ENCODE measurements around the gene GPC5. TPM values are rescaled to one million over a fixed set of nuclear protein-coding genes. Genes with fewer than 3 reads are reported as not detected.

The GPC5 gene
- total and polyA plus RNA-seq, 9 donors = 0.10 to 1.5 (median 0.38) TPM

DNA sequence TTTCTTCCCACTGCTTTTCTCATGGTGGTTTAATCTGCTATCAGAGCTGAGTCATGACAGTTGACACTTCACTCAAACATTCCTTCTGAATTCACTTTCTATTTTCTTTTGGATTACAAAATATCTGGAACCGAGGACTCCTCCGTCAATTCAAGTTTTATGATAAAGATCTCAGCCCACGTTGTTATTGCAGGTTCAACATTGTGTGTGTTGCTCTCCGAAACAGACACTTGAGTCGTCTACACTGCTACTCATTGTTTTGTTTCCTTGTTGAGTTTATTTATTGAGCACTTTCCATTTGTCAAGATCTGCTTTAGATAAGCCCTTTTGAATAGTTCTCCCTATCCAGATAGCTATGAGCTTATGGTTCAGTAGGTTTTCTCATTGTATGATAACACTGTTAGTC is 1192.1 kb downstream of the GPC5 start:
- no peaks in the 10 kb centered on the region for H3K36me3 ChIP-seq
- intact Hi-C loops (cut with DNase I) = no loop called here
- DNase-seq = no peak
- no peak for TF ChIP-seq POLR2A (IDR thresholded peaks at IDR 0.05)
- TF ChIP-seq, protein P1, sequence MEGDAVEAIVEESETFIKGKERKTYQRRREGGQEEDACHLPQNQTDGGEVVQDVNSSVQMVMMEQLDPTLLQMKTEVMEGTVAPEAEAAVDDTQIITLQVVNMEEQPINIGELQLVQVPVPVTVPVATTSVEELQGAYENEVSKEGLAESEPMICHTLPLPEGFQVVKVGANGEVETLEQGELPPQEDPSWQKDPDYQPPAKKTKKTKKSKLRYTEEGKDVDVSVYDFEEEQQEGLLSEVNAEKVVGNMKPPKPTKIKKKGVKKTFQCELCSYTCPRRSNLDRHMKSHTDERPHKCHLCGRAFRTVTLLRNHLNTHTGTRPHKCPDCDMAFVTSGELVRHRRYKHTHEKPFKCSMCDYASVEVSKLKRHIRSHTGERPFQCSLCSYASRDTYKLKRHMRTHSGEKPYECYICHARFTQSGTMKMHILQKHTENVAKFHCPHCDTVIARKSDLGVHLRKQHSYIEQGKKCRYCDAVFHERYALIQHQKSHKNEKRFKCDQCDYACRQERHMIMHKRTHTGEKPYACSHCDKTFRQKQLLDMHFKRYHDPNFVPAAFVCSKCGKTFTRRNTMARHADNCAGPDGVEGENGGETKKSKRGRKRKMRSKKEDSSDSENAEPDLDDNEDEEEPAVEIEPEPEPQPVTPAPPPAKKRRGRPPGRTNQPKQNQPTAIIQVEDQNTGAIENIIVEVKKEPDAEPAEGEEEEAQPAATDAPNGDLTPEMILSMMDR (IDR thresholded peaks at IDR 0.05) = no peak
- TF ChIP-seq EP300 (IDR thresholded peaks at IDR 0.05) = no peak
- 59 to 66% (median 59%) methylated on average over 5 of the region's 5 CpGs for WGBS, 3 donors
- no peak overlapping the region for H3K27ac ChIP-seq
- no peaks in the 10 kb centered on the region for H3K27me3 ChIP-seq
- H3K4me1 ChIP-seq (ENCODE audit: insufficient read depth) = no peaks in the 10 kb centered on the region
- no peak overlapping the region for H3K4me3 ChIP-seq
- no peaks in the 10 kb centered on the region for H3K9me3 ChIP-seq

DNA sequence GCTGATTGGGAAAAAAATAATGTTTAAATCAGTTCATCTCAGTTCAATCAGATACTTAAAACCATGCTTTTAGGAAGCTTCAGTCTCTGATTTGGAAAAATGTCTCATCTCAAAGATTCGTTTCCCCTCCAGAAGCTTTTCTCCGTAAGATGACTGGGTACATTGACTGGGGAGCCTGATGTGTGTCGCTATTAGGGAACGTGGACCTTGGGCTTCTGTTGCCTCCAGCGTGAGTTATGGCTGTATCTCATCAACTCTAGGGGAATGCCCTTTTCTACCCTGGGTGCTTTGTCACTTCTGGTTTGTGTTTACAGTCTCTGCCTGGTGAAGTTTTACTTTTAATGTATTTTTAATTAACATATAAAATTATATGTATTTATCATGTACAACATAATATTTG is 1192.7 kb downstream of the GPC5 start:
- Histone ChIP-seq H3K27me3 (no peaks in the 10 kb centered on the region), H3K27ac (no peak overlapping the region), H3K4me3 (no peak overlapping the region), H3K36me3 (no peaks in the 10 kb centered on the region), H3K9me3 (no peaks in the 10 kb centered on the region), H3K4me1 (ENCODE audit: insufficient read depth) (no peaks in the 10 kb centered on the region)
- no peak for DNase-seq
- TF ChIP-seq POLR2A (IDR thresholded peaks at IDR 0.05) (no peak), EP300 (IDR thresholded peaks at IDR 0.05) (no peak)
- TF ChIP-seq, protein P1 (IDR thresholded peaks at IDR 0.05) = no peak
- intact Hi-C loops (cut with DNase I) = no loop called here
- 64 to 74% (median 67%) methylated on average over 5 of the region's 5 CpGs for WGBS, 3 donors

DNA sequence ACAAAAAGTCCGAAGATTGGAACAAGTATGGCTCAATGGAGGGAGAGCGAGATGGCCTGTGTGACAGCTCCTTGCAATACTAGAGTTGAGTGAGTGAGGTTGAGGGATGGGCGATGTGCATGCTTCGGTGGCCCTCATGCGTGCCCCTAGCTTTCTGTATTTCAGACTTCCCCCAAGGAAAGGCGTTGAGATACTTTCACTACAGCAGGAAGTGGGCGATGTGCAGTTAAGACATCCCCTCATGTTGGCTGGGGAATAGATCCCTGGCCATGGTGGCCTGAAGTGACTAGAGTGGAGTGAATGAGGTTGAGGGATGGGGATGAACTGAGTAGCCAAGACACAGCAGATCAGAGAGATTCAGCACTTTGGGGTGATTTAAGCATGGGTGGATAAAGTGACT is 1194.3 kb downstream of the GPC5 start:
- DNase-seq = no peak
- Histone ChIP-seq H3K4me1 (ENCODE audit: insufficient read depth) (no peaks in the 10 kb centered on the region), H3K4me3 (no peak overlapping the region), H3K36me3 (no peaks in the 10 kb centered on the region), H3K27ac (no peak overlapping the region), H3K9me3 (no peaks in the 10 kb centered on the region), H3K27me3 (no peaks in the 10 kb centered on the region)
- WGBS, 3 donors = 84 to 93% (median 87%) methylated on average over 7 of the region's 7 CpGs
- intact Hi-C loops (cut with DNase I) = no loop called here
- no peak for TF ChIP-seq POLR2A (IDR thresholded peaks at IDR 0.05)
- no peak for TF ChIP-seq EP300 (IDR thresholded peaks at IDR 0.05)
- TF ChIP-seq, protein P1 (IDR thresholded peaks at IDR 0.05) = no peak

DNA sequence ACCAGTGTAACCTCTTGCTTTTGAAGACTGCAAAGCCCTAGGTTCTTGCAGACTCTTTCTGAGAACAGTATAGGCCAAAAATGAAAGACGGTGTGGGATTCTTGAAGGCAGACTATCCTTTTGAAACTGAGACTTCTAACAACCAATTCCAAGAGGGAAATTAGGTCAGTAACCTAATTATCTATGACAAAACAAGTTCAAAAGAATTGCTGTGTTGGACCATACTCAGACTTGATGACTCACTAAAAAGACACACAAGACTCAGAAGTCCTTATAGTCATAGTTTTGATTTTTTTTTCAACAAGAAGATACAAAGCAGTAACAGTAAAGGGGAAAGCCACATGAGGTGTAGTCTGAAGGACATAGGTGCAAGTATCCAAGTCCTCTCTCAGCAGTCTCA is 1204.1 kb downstream of the GPC5 start:
- Histone ChIP-seq H3K4me1 (ENCODE audit: insufficient read depth) (no peaks in the 10 kb centered on the region), H3K9me3 (no peaks in the 10 kb centered on the region), H3K27me3 (no peaks in the 10 kb centered on the region), H3K36me3 (no peaks in the 10 kb centered on the region), H3K27ac (no peak overlapping the region), H3K4me3 (no peak overlapping the region)
- no peak for DNase-seq
- 56 to 69% (median 68%) methylated on average over 1 of the region's 1 CpG for WGBS, 3 donors
- TF ChIP-seq, protein P1 (IDR thresholded peaks at IDR 0.05) = no peak
- TF ChIP-seq POLR2A (IDR thresholded peaks at IDR 0.05) (no peak), EP300 (IDR thresholded peaks at IDR 0.05) (no peak)
- intact Hi-C loops (cut with DNase I) = no loop called here

DNA sequence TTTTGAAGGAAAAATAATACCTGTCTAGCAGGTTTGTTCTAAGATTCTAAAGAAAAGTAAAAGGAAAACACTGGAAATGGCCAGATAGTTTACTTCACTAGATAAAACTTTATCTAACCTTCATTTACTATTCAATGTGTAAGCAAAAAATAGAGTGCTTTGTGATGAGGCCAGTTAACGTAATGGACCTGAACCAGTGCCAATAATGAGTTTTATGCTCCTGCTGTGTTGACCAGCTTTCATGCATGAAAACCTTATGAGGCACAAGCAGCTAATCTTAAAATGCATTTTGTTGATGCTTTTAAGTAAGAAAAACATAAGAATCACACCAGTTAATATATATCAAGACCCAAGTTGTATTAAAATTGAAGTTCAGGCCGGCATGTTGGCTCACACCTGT is 1211.0 kb downstream of the GPC5 start:
- no peak overlapping the region for H3K27ac ChIP-seq
- no peak for DNase-seq
- H3K36me3 ChIP-seq = no peaks in the 10 kb centered on the region
- H3K4me3 ChIP-seq = no peak overlapping the region
- no peaks in the 10 kb centered on the region for H3K4me1 ChIP-seq (ENCODE audit: insufficient read depth)
- intact Hi-C loops (cut with DNase I) = no loop called here
- no peak for TF ChIP-seq EP300 (IDR thresholded peaks at IDR 0.05)
- TF ChIP-seq, protein P1 (IDR thresholded peaks at IDR 0.05) = no peak
- no peak for TF ChIP-seq POLR2A (IDR thresholded peaks at IDR 0.05)
- no peaks in the 10 kb centered on the region for H3K27me3 ChIP-seq
- no peaks in the 10 kb centered on the region for H3K9me3 ChIP-seq
- WGBS, 3 donors = 72 to 79% (median 78%) methylated on average over 2 of the region's 2 CpGs

Measured in ovary (tissue), 9 donors.